ENCODE results near the gene TMEM151A. TPM values are rescaled to one million over a fixed set of nuclear protein-coding genes. Genes with fewer than 3 reads are reported as not detected.

The TMEM151A gene
- total and polyA plus RNA-seq, 2 experiments from 2014 or later, result 1.0 to 4.4 TPM

GRCh38 chr11:66325263-66325671 is 33.6 kb downstream of the TMEM151A start:
- ATAC-seq, result no peak
- H3K27ac Mint-ChIP-seq, result no peak overlapping the region
- H3K4me1 Mint-ChIP-seq, result peaks cover 21% of the 10 kb centered on the region

More at GRCh38 chr11:66325263-66325671, 33.6 kb downstream of the TMEM151A start:
- Mint-ChIP-seq H3K27me3 (ENCODE audit: insufficient read depth, low read depth, poor library complexity) (peaks cover 23% of the 10 kb centered on the region), H3K9me3 (peaks cover 2% of the 10 kb centered on the region; the same call in 2 of the 3 replicates), H3K36me3 (ENCODE audit: low read depth) (peaks cover 1% of the 10 kb centered on the region; the same call in 1 of the 3 replicates), H3K4me3 (no peak overlapping the region)
- no peak overlapping the region for H2AFZ ChIP-seq
- H3K79me2 ChIP-seq (replicated peaks; ENCODE audit: insufficient read depth), result no peaks in the 10 kb centered on the region
- no peak for TF ChIP-seq CREB1 (CRISPR knock-in tag; IDR thresholded peaks at IDR 0.05; ENCODE audit: low read depth)
- TF ChIP-seq ZNF331 (CRISPR knock-in tag; IDR thresholded peaks at IDR 0.05; ENCODE audit: low read depth), result no peak
- TF ChIP-seq ZNF462 (CRISPR knock-in tag; IDR thresholded peaks at IDR 0.05), result no peak
- no peak for TF ChIP-seq EZH2phosphoT487 (IDR thresholded peaks at IDR 0.05; ENCODE audit: unreplicated experiment)
- TF ChIP-seq JUNB (IDR thresholded peaks at IDR 0.05; ENCODE audit: unreplicated experiment), result no peak
- H3K4me3 ChIP-seq, result no peak overlapping the region
- no peaks in the 10 kb centered on the region for H3K27me3 ChIP-seq (ENCODE audit: insufficient read depth)
- no peak for DNase-seq (ENCODE audit: low spot score)
- no peak overlapping the region for H3K4me2 ChIP-seq
- no peaks in the 10 kb centered on the region for H3K36me3 ChIP-seq (ENCODE audit: insufficient read depth)
- no peak overlapping the region for H3K27ac ChIP-seq (ENCODE audit: low read depth)
- H3K4me1 ChIP-seq (ENCODE audit: insufficient read depth), result peaks cover 5% of the 10 kb centered on the region; the same call in 1 of the 2 replicates
- no peaks in the 10 kb centered on the region for H3K9me2 ChIP-seq (ENCODE audit: insufficient read depth)
- no peaks in the 10 kb centered on the region for H3F3A ChIP-seq (replicated peaks; ENCODE audit: low read depth)
- no peaks in the 10 kb centered on the region for H4K20me1 ChIP-seq (replicated peaks; ENCODE audit: insufficient read depth)
